ENCODE data around the gene G0S2. TPM values are rescaled to one million over a fixed set of nuclear protein-coding genes. Genes with fewer than 3 reads are reported as not detected.

G0S2 gene
- total RNA-seq, 1 experiment from 2014 or later: 0.35 TPM

- H4K20me1 ChIP-seq (ENCODE audit: control insufficient read depth, insufficient read depth, insufficient read length): no peaks in the 10 kb centered on the region
- H3K79me2 ChIP-seq (ENCODE audit: insufficient read depth, low read length): no peaks in the 10 kb centered on the region
- no peak overlapping the region for H3K4me3 Mint-ChIP-seq
- no peaks in the 10 kb centered on the region for H3K23me2 ChIP-seq (ENCODE audit: insufficient read length, low read depth, low read length, poor library complexity, severe bottlenecking)
- no peaks in the 10 kb centered on the region; the same call in 1 of the 2 replicates for H3K27me3 ChIP-seq (ENCODE audit: insufficient read depth, low read length)
- H3K79me1 ChIP-seq (ENCODE audit: insufficient read depth, low read depth, low read length, poor library complexity, severe bottlenecking): no peaks in the 10 kb centered on the region
- H3K27me3 Mint-ChIP-seq (ENCODE audit: low read depth): peaks cover 7% of the 10 kb centered on the region
- no peak overlapping the region for H2BK12ac ChIP-seq (ENCODE audit: insufficient read length, low read depth, low read length)
- no peak overlapping the region for H2BK15ac ChIP-seq (ENCODE audit: low read depth, low read length)
- H3K4me2 ChIP-seq (ENCODE audit: insufficient read depth, insufficient read length, low read length): no peak overlapping the region
- no peak overlapping the region for H3K27ac ChIP-seq (ENCODE audit: insufficient read length, low read depth, low read length)
- H4K8ac ChIP-seq (replicated peaks; ENCODE audit: insufficient read length, low read depth, low read length): no peak overlapping the region
- no peak overlapping the region for H2BK20ac ChIP-seq (ENCODE audit: low read depth, low read length, poor library complexity, severe bottlenecking)
- H3K9me3 ChIP-seq (ENCODE audit: control insufficient read depth, low read depth, low read length): no peaks in the 10 kb centered on the region
- no peak overlapping the region for H3K9ac ChIP-seq (ENCODE audit: extremely low read depth, insufficient read length, low read length)
- H3K9me3 Mint-ChIP-seq: no peaks in the 10 kb centered on the region
- H3K27ac Mint-ChIP-seq: no peak overlapping the region
- H4K91ac ChIP-seq (ENCODE audit: insufficient read length, low read depth, low read length): no peak overlapping the region
- no peak overlapping the region for H3T11ph ChIP-seq (ENCODE audit: low read length)
- no peak overlapping the region for H3K4ac ChIP-seq (ENCODE audit: low read depth, low read length)
- H3K4me1 Mint-ChIP-seq: peaks cover 0 to 7% of the 10 kb centered on the region in 2 experiments; a peak in 2 of 4 replicates
- no peak overlapping the region for H2AFZ ChIP-seq (ENCODE audit: low read length)
- no peak overlapping the region for H4K5ac ChIP-seq (ENCODE audit: insufficient read length, low read depth, low read length)
- no peak overlapping the region for H3K56ac ChIP-seq (ENCODE audit: insufficient read length, low read depth, low read length)
- no peak for DNase-seq
- H2AK5ac ChIP-seq (ENCODE audit: insufficient read length, low read length): no peak overlapping the region
- no peak overlapping the region for H2BK5ac ChIP-seq (ENCODE audit: insufficient read length, low read length)
- H3K14ac ChIP-seq (ENCODE audit: insufficient read depth, low read length): no peak overlapping the region
- no peaks in the 10 kb centered on the region for H3K36me3 Mint-ChIP-seq (ENCODE audit: insufficient read depth in 1 of 3, low read depth in 3 of 3)
- no CpG with 5 or more reads among the region's 1 CpG for WGBS (ENCODE audit: extremely low coverage, insufficient read length, low lambda C conversion rate)
- no peak overlapping the region for H2BK120ac ChIP-seq (ENCODE audit: low read depth, low read length, poor library complexity, severe bottlenecking)
- no peaks in the 10 kb centered on the region for H3K4me1 ChIP-seq (ENCODE audit: insufficient read depth, low read length)
- no peak overlapping the region for H3K23ac ChIP-seq (ENCODE audit: insufficient read length, low read depth, low read length)
- no peak overlapping the region for H3K18ac ChIP-seq (ENCODE audit: insufficient read length, low read depth, low read length)
- TF ChIP-seq CTCF (conservative IDR thresholded peaks at IDR 0.05): no peak
Observed at GRCh38 chr1:209688746-209689234, 13.6 kb downstream of the G0S2 start.
